ENCODE data around the gene TMEM123.
"Not testable (repeated sequence)": the region's sequence is repeated elsewhere in the genome, so short reads cannot be mapped to it uniquely, and the experiment has no call there.

Gene TMEM123

DNA sequence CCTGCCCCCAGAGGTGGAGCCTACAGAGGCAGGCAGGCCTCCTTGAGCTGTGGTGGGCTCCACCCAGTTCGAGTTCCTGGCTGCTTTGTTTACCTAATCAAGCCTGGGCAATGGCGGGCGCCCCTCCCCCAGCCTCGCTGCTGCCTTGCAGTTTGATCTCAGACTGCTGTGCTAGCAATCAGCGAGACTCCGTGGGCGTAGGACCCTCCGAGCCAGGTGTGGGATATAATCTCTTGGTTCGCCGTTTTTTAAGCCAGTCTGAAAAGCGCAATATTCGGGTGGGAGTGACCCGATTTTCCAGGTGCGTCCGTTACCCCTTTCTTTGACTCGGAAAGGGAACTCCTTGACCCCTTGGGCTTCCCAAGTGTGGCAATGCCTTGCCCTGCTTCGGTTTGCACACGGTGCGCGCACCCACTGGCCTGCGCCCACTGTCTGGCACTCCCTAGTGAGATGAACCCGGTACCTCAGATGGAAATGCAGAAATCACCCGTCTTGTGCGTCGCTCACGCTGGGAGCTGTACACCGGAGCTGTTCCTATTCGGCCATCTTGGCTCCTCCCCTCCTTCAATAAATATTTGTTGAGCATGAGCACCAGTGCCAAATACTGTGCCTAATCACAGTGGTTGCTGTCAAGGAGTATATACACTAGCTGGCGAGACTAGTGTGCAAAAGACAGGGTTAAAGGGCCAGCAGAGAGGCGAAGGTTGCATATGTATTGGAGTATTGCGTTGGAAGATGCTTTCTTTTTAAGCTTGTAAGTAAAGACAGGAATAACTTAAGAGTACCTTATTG is 77.7 kb downstream of the TMEM123 start:
- not testable (repeated sequence) for DNase-seq, H3K27me3 Mint-ChIP-seq, H3K4me3 Mint-ChIP-seq, H3K9me3 Mint-ChIP-seq
- Mint-ChIP-seq H3K27ac (peak overlapping the region; percentile 55), H3K36me3 (ENCODE audit: low read depth) (peaks cover 60% of the 10 kb centered on the region), H3K4me1 (ENCODE audit: low read depth) (peaks cover 32% of the 10 kb centered on the region)

DNA sequence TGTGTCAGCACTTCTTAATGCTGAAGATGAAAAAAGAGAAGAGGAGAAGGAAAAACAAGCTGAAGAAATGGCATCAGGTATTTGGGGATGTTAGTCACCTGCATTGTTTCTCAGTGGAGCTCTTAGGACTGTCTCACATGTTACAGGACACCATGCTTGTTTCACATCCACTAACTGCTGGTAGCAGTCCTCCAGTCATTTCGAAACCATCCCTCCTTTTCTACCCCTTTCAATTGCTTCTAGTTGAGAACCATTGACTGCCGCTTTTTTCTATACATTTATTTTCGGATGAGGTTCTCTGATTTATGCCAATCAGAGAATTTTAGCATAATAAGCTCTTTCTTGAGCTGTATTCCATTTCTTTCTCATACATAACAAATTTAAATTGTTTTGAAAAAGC is 84.1 kb downstream of the TMEM123 start:
- H3K27ac Mint-ChIP-seq, result peak overlapping the region; percentile 65
- H3K9me3 Mint-ChIP-seq, result no peaks in the 10 kb centered on the region
- peaks cover 28% of the 10 kb centered on the region for H3K4me1 Mint-ChIP-seq (ENCODE audit: low read depth)
- H3K36me3 Mint-ChIP-seq (ENCODE audit: low read depth), result peaks cover 63% of the 10 kb centered on the region
- H3K27me3 Mint-ChIP-seq, result no peaks in the 10 kb centered on the region
- no peak overlapping the region for H3K4me3 Mint-ChIP-seq
- no peak for DNase-seq

- Mint-ChIP-seq H3K4me3 (no peak overlapping the region), H3K4me1 (ENCODE audit: low read depth) (peaks cover 32% of the 10 kb centered on the region), H3K9me3 (no peaks in the 10 kb centered on the region), H3K27me3 (no peaks in the 10 kb centered on the region), H3K27ac (peak overlapping the region; percentile 9), H3K36me3 (ENCODE audit: low read depth) (peaks cover 67% of the 10 kb centered on the region)
- no peak for DNase-seq
Measured at GRCh38 chr11:102367364-102367763, 85.2 kb downstream of the TMEM123 start.

DNA sequence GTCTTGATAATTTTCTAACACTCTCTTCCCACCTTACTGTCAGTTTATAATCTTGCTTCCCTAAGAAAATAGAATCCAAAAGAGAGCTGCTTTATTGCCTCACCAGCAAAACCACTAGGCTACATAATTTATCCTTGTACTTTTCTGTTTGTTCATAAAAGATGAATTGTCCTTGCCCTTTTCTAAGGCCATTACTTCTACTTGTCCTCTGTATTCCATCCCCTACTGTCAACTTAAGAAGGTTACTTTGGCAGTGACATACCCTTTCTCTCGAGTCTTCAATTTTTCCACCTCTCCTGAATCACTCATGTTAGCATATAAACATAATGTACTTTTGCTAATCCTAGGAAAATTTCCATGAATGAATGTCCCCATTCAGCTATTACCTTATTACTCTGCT is 87.6 kb downstream of the TMEM123 start:
- Mint-ChIP-seq H3K36me3 (ENCODE audit: low read depth) (peaks cover 83% of the 10 kb centered on the region), H3K27me3 (no peaks in the 10 kb centered on the region), H3K9me3 (no peaks in the 10 kb centered on the region), H3K27ac (peak overlapping the region; percentile 0), H3K4me1 (ENCODE audit: low read depth) (peaks cover 48% of the 10 kb centered on the region), H3K4me3 (no peak overlapping the region)
- DNase-seq, result no peak

DNA sequence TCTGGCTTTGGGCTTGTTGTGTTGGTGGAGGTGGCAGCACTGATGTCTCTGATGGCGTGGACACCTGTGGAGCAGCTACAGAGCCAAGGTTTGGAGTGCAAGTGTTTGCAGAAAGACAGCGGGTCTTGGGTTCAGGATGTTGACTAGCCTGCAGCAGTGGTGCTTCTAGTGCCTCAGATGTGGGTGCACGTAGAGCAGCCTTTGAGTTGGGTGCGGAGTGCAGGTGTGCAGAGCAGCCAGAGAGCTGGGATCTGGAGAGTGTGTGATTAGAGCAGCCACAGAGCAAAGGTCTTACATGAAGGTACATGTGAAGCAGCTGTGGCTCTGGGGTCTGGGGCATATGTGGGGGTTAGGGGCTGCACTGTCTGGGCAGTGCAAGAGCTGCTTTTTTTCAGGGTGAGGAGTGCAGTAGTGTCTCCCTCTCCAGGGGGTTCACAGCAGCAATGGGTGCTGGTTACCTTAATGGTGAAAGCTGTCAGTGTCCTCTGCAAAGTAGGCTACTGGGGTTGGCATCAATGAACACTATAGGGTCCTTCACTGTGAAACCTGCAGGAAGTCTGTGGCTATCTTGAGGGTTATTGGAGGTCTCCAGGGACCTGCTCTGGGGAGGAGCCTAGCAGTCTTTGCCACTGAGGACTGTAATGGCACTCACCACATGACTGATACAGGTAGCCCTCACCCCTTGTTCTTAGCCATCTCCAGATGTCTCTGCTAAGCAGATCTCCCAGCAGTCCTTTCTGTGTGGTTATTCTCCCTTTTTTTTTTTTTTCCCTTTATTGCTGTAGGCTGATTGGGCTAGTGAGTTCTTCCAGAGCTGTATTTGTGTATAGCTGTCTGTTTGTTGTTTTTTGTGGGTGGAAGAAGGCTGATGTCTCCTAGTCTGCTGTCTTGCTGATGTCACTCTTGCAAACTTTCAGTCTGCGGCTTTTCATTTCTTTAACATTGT is 91.2 kb downstream of the TMEM123 start:
- Mint-ChIP-seq H3K4me3 (peak overlapping the region; percentile 19), H3K27me3 (no peaks in the 10 kb centered on the region), H3K36me3 (ENCODE audit: low read depth) (peaks cover 90% of the 10 kb centered on the region), H3K9me3 (no peaks in the 10 kb centered on the region), H3K4me1 (ENCODE audit: low read depth) (peaks cover 51% of the 10 kb centered on the region), H3K27ac (peak overlapping the region; percentile 82)
- no peak for DNase-seq

GRCh38 chr11:102360681-102361080 is 91.9 kb downstream of the TMEM123 start:
- no peak for DNase-seq
- Mint-ChIP-seq H3K27ac (peak overlapping the region; percentile 82), H3K9me3 (no peaks in the 10 kb centered on the region), H3K4me3 (peak overlapping the region; percentile 19), H3K36me3 (ENCODE audit: low read depth) (peaks cover 90% of the 10 kb centered on the region), H3K4me1 (ENCODE audit: low read depth) (peaks cover 52% of the 10 kb centered on the region), H3K27me3 (no peaks in the 10 kb centered on the region)

- no peak for DNase-seq
- Mint-ChIP-seq H3K36me3 (ENCODE audit: low read depth) (peaks cover 91% of the 10 kb centered on the region), H3K27me3 (no peaks in the 10 kb centered on the region), H3K4me3 (no peak overlapping the region), H3K27ac (no peak overlapping the region), H3K4me1 (ENCODE audit: low read depth) (peaks cover 60% of the 10 kb centered on the region), H3K9me3 (peaks cover 3% of the 10 kb centered on the region)
Measured at GRCh38 chr11:102359372-102359771, 93.2 kb downstream of the TMEM123 start.

GRCh38 chr11:102357116-102357515 is 95.4 kb downstream of the TMEM123 start:
- peak overlapping the region; percentile 10 for H3K27ac Mint-ChIP-seq
- no peak overlapping the region for H3K4me3 Mint-ChIP-seq
- no peak for DNase-seq
- peaks cover 92% of the 10 kb centered on the region for H3K36me3 Mint-ChIP-seq (ENCODE audit: low read depth)
- H3K27me3 Mint-ChIP-seq, result no peaks in the 10 kb centered on the region
- H3K9me3 Mint-ChIP-seq, result peaks cover 5% of the 10 kb centered on the region
- peaks cover 58% of the 10 kb centered on the region for H3K4me1 Mint-ChIP-seq (ENCODE audit: low read depth)

DNA sequence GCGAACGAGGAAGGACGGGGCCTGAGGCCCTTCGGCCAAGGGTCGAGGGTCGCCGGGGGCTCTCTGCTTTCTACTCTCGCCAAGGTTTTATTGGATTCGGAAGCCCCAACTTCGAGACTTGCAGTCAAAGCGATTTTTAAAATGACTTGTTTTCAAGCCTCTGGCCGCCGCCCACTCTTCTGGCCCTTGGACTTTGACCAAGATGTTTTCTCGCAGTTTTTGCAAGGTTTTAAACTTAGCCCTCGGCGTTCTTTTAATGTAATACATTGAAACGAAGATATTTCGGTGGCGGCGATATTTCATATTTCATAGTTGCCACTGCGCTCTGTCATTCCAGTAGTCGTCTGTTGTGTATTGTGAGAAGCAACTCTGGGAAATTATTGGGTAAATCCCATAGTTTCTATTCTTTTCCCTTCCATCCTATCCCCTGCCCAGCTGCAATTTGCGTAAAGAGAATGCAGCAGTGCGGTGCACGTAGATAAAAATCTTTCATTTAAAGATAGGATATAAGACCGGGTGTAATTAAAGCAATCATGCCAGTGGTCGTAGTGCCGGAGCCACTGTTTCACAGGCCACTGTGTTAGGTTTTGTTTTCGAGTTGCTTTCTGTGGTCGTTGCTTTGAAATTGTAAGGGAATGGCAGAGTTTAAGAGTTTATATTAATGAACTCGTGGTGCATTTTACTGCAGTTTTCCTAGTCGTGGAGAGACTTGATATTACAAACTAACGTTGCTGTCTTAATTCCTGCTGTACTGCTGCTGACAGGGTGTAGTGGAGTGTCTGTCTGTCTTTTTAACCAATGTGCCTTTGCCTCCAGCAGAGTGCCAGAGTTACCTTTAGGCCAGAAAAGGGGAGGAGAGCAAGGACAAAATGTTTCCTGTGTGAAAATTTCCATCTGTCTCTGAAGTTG is 104.8 kb downstream of the TMEM123 start:
- no peaks in the 10 kb centered on the region for H3K27me3 Mint-ChIP-seq
- no peaks in the 10 kb centered on the region for H3K9me3 Mint-ChIP-seq
- no peak for DNase-seq

GRCh38 chr11:102346748-102347461 is 105.7 kb downstream of the TMEM123 start, which contains the start of gene BIRC2:
BIRC2 (plus strand) TSS chr11:102347214; CDS start chr11:102349855, 2,641 bp downstream.
- H3K4me3 Mint-ChIP-seq, result peak within 1 kb of the TSS; percentile 94
- H3K9me3 Mint-ChIP-seq, result no peaks in the 10 kb centered on the region
- H3K27ac Mint-ChIP-seq, result peak within 1 kb of the TSS; percentile 99
- peak; percentile 97 for DNase-seq
- H3K27me3 Mint-ChIP-seq, result no peaks in the 10 kb centered on the region
- H3K4me1 Mint-ChIP-seq (ENCODE audit: low read depth), result peaks cover 50% of the 10 kb centered on the region
- peaks cover 43% of the 10 kb centered on the region for H3K36me3 Mint-ChIP-seq (ENCODE audit: low read depth)

More for the DNA sequence above, 104.8 kb downstream of the TMEM123 start:
- H3K27ac Mint-ChIP-seq, result peak overlapping the region; percentile 99
- H3K36me3 Mint-ChIP-seq (ENCODE audit: low read depth), result peaks cover 50% of the 10 kb centered on the region
- peaks cover 48% of the 10 kb centered on the region for H3K4me1 Mint-ChIP-seq (ENCODE audit: low read depth)
- H3K4me3 Mint-ChIP-seq, result peak overlapping the region; percentile 94

GRCh38 chr11:102346456-102346747 is 106.2 kb downstream of the TMEM123 start:
- DNase-seq, result no peak
- Mint-ChIP-seq H3K27me3 (no peaks in the 10 kb centered on the region), H3K4me3 (peak overlapping the region; percentile 94), H3K9me3 (no peaks in the 10 kb centered on the region), H3K36me3 (ENCODE audit: low read depth) (peaks cover 38% of the 10 kb centered on the region), H3K4me1 (ENCODE audit: low read depth) (peaks cover 51% of the 10 kb centered on the region), H3K27ac (peak overlapping the region; percentile 99)

All from activated T-cell treated with anti-CD3 and anti-CD28 coated beads, Interleukin-2, amount 50 U/mL, for 24 hours (primary cell).